ENCODE data around the gene ABRACL. TPM values are rescaled to one million over a fixed set of nuclear protein-coding genes. Genes with fewer than 3 reads are reported as not detected.

ABRACL gene
- 135 TPM for polyA plus RNA-seq (2013, experiment 1 of 2)
- polyA plus RNA-seq (2013, experiment 2 of 2): 133 TPM

- H3K9me3 ChIP-seq (ENCODE audit: control insufficient read depth, low read length): no peaks in the 10 kb centered on the region
- peaks cover 9% of the 10 kb centered on the region for H3K4me1 ChIP-seq (ENCODE audit: control insufficient read depth, insufficient read depth, low read length, poor library complexity, severe bottlenecking)
- WGBS, 2 experiments (ENCODE audit: insufficient coverage in 2 of 2): 0 to 1% methylated on average over 53 to 66 of the region's 77 CpGs
- H3K27ac ChIP-seq (ENCODE audit: low read depth, low read length, severe bottlenecking): peak within 1 kb of the TSS; percentile 87
- peak within 1 kb of the TSS; percentile 93 for H3K4me3 ChIP-seq (ENCODE audit: extremely low read depth, insufficient read depth, low read length, poor library complexity, severe bottlenecking)
- H3K36me3 ChIP-seq (ENCODE audit: control insufficient read depth, insufficient read depth, low read length): peaks cover 19% of the 10 kb centered on the region
These were observed at the start of gene ABRACL for GRCh38 chr6:139028658-139029469. Gene ABRACL (plus strand): TSS chr6:139028745. CDS start chr6:139034161, 5,416 bp downstream.

- WGBS, 2 experiments (ENCODE audit: insufficient coverage in 2 of 2): 66 to 91% methylated on average over 2 of the region's 2 CpGs
- H3K4me3 ChIP-seq (ENCODE audit: extremely low read depth, insufficient read depth, low read length, poor library complexity, severe bottlenecking): no peak overlapping the region
- no peak overlapping the region for H3K27ac ChIP-seq (ENCODE audit: low read depth, low read length, severe bottlenecking)
- peaks cover 10% of the 10 kb centered on the region for H3K4me1 ChIP-seq (ENCODE audit: control insufficient read depth, insufficient read depth, low read length, poor library complexity, severe bottlenecking)
- H3K9me3 ChIP-seq (ENCODE audit: control insufficient read depth, low read length): no peaks in the 10 kb centered on the region
- H3K36me3 ChIP-seq (ENCODE audit: control insufficient read depth, insufficient read depth, low read length): no peaks in the 10 kb centered on the region
These were observed 49.2 kb upstream of the ABRACL start for GRCh38 chr6:138979365-138979764.

GRCh38 chr6:138979813-138980668, 48.5 kb upstream of the ABRACL start:
- no peak overlapping the region for H3K4me3 ChIP-seq (ENCODE audit: extremely low read depth, insufficient read depth, low read length, poor library complexity, severe bottlenecking)
- no peak overlapping the region for H3K27ac ChIP-seq (ENCODE audit: low read depth, low read length, severe bottlenecking)
- peaks cover 8% of the 10 kb centered on the region for H3K4me1 ChIP-seq (ENCODE audit: control insufficient read depth, insufficient read depth, low read length, poor library complexity, severe bottlenecking)
- H3K36me3 ChIP-seq (ENCODE audit: control insufficient read depth, insufficient read depth, low read length): no peaks in the 10 kb centered on the region
- no peaks in the 10 kb centered on the region for H3K9me3 ChIP-seq (ENCODE audit: control insufficient read depth, low read length)
- WGBS, 2 experiments (ENCODE audit: insufficient coverage in 2 of 2): 89% methylated on average over 5 of the region's 5 CpGs

GRCh38 chr6:138981416-138981815, 47.1 kb upstream of the ABRACL start:
- no peak overlapping the region for H3K27ac ChIP-seq (ENCODE audit: low read depth, low read length, severe bottlenecking)
- H3K4me1 ChIP-seq (ENCODE audit: control insufficient read depth, insufficient read depth, low read length, poor library complexity, severe bottlenecking): peaks cover 13% of the 10 kb centered on the region
- no peak overlapping the region for H3K4me3 ChIP-seq (ENCODE audit: extremely low read depth, insufficient read depth, low read length, poor library complexity, severe bottlenecking)
- 83 to 100% methylated on average over 1 of the region's 2 CpGs for whole genome bisulfite sequencing, 2 experiments (ENCODE audit: insufficient coverage in 2 of 2)
- no peaks in the 10 kb centered on the region for H3K9me3 ChIP-seq (ENCODE audit: control insufficient read depth, low read length)
- no peaks in the 10 kb centered on the region for H3K36me3 ChIP-seq (ENCODE audit: control insufficient read depth, insufficient read depth, low read length)

GRCh38 chr6:138986578-138986977, 42.0 kb upstream of the ABRACL start:
- Histone ChIP-seq H3K9me3 (ENCODE audit: control insufficient read depth, low read length) (no peaks in the 10 kb centered on the region), H3K4me3 (ENCODE audit: extremely low read depth, insufficient read depth, low read length, poor library complexity, severe bottlenecking) (peak overlapping the region; percentile 90), H3K36me3 (ENCODE audit: control insufficient read depth, insufficient read depth, low read length) (no peaks in the 10 kb centered on the region), H3K4me1 (ENCODE audit: control insufficient read depth, insufficient read depth, low read length, poor library complexity, severe bottlenecking) (peaks cover 11% of the 10 kb centered on the region), H3K27ac (ENCODE audit: low read depth, low read length, severe bottlenecking) (no peak overlapping the region)
- WGBS, 2 experiments (ENCODE audit: insufficient coverage in 2 of 2): 12 to 15% methylated on average over 3 of the region's 3 CpGs

- 0 to 1% methylated on average over 17 to 25 of the region's 35 CpGs for WGBS, 2 experiments (ENCODE audit: insufficient coverage in 2 of 2)
- Histone ChIP-seq H3K4me1 (ENCODE audit: control insufficient read depth, insufficient read depth, low read length, poor library complexity, severe bottlenecking) (peaks cover 10% of the 10 kb centered on the region), H3K4me3 (ENCODE audit: extremely low read depth, insufficient read depth, low read length, poor library complexity, severe bottlenecking) (peak overlapping the region; percentile 90), H3K36me3 (ENCODE audit: control insufficient read depth, insufficient read depth, low read length) (no peaks in the 10 kb centered on the region), H3K9me3 (ENCODE audit: control insufficient read depth, low read length) (no peaks in the 10 kb centered on the region), H3K27ac (ENCODE audit: low read depth, low read length, severe bottlenecking) (no peak overlapping the region)
These were observed 41.4 kb upstream of the ABRACL start for GRCh38 chr6:138987080-138987642.

- H3K4me1 ChIP-seq (ENCODE audit: control insufficient read depth, insufficient read depth, low read length, poor library complexity, severe bottlenecking): peaks cover 10% of the 10 kb centered on the region
- peak within 1 kb of the TSS; percentile 90 for H3K4me3 ChIP-seq (ENCODE audit: extremely low read depth, insufficient read depth, low read length, poor library complexity, severe bottlenecking)
- H3K36me3 ChIP-seq (ENCODE audit: control insufficient read depth, insufficient read depth, low read length): no peaks in the 10 kb centered on the region
- no peaks in the 10 kb centered on the region for H3K9me3 ChIP-seq (ENCODE audit: control insufficient read depth, low read length)
- 0 to 1% methylated on average over 58 to 67 of the region's 105 CpGs for WGBS, 2 experiments (ENCODE audit: insufficient coverage in 2 of 2)
- peak within 1 kb of the TSS; percentile 70 for H3K27ac ChIP-seq (ENCODE audit: low read depth, low read length, severe bottlenecking)
These were observed 40.7 kb upstream of the ABRACL start, which contains the start of gene REPS1 for GRCh38 chr6:138987643-138988468. Gene REPS1 (minus strand): TSS chr6:138988253. CDS start chr6:138987682, 571 bp downstream.

- Histone ChIP-seq H3K9me3 (ENCODE audit: control insufficient read depth, low read length) (no peaks in the 10 kb centered on the region), H3K36me3 (ENCODE audit: control insufficient read depth, insufficient read depth, low read length) (no peaks in the 10 kb centered on the region), H3K27ac (ENCODE audit: low read depth, low read length, severe bottlenecking) (peak overlapping the region; percentile 24), H3K4me3 (ENCODE audit: extremely low read depth, insufficient read depth, low read length, poor library complexity, severe bottlenecking) (peak overlapping the region; percentile 90), H3K4me1 (ENCODE audit: control insufficient read depth, insufficient read depth, low read length, poor library complexity, severe bottlenecking) (peaks cover 10% of the 10 kb centered on the region)
- 25 to 35% methylated on average over 8 to 10 of the region's 11 CpGs for WGBS, 2 experiments (ENCODE audit: insufficient coverage in 2 of 2)
These were observed 40.1 kb upstream of the ABRACL start for GRCh38 chr6:138988469-138988834.

- Histone ChIP-seq H3K9me3 (ENCODE audit: control insufficient read depth, low read length) (no peaks in the 10 kb centered on the region), H3K4me1 (ENCODE audit: control insufficient read depth, insufficient read depth, low read length, poor library complexity, severe bottlenecking) (peaks cover 7% of the 10 kb centered on the region), H3K36me3 (ENCODE audit: control insufficient read depth, insufficient read depth, low read length) (no peaks in the 10 kb centered on the region), H3K4me3 (ENCODE audit: extremely low read depth, insufficient read depth, low read length, poor library complexity, severe bottlenecking) (no peak overlapping the region), H3K27ac (ENCODE audit: low read depth, low read length, severe bottlenecking) (no peak overlapping the region)
- WGBS, 2 experiments (ENCODE audit: insufficient coverage in 2 of 2): 94 to 98% methylated on average over 4 to 5 of the region's 5 CpGs
These were observed 39.2 kb upstream of the ABRACL start for GRCh38 chr6:138989098-138989983.
